HepG2 (cell line): ENCODE results near the gene FOXD2. TPM values are rescaled to one million over a fixed set of nuclear protein-coding genes. Genes with fewer than 3 reads are reported as not detected.

Experiments
- CERS6 ChIP-seq: sonication (generic); formaldehyde crosslinking; IDR thresholded peaks from 2 replicates; pipeline ENCODE4 v1.5.0; 2020; ENCODE audit warnings: missing genetic modification reagents
- CSRNP2 ChIP-seq: sonication (generic); formaldehyde crosslinking; conservative IDR thresholded peaks from 2 replicates; pipeline ENCODE4 v1.8.0; 2022; ENCODE audit warnings: low read depth, missing genetic modification reagents
- CTCF ChIP-seq: sonication (generic); formaldehyde crosslinking; IDR thresholded peaks from 2 replicates; pipeline ENCODE4 v1.5.0; 2020; ENCODE audit warnings: mild to moderate bottlenecking, missing genetic modification reagents, moderate library complexity
- HIVEP1 ChIP-seq: sonication (generic); formaldehyde crosslinking; IDR thresholded peaks from 2 replicates; pipeline ENCODE4 v1.4.0; 2020; ENCODE audit warnings: mild to moderate bottlenecking, missing genetic modification reagents
- HOXA7 ChIP-seq: sonication (generic); formaldehyde crosslinking; IDR thresholded peaks from 2 replicates; pipeline ENCODE4 v1.8.1; 2022; ENCODE audit warnings: mild to moderate bottlenecking, missing genetic modification reagents, moderate library complexity
- SP1 ChIP-seq, 2 experiments: fragments of 450-650 bp in 1 of 2; sonication (generic) in 1 of 2; formaldehyde crosslinking in 1 of 2; IDR thresholded peaks; 2 replicates each; pipeline versions ENCODE4 v1.4.0 to v1.6.1; 2016 to 2020; ENCODE audit warnings: missing genetic modification reagents in 1 of 2
- TAF1 ChIP-seq: sonication (generic); formaldehyde crosslinking; IDR thresholded peaks from 2 replicates; pipeline ENCODE4 v1.4.0; 2020; ENCODE audit warnings: missing genetic modification reagents
- TEAD3 ChIP-seq: optimal IDR thresholded peaks from 2 replicates; pipeline ENCODE3; 2016; ENCODE audit warnings: borderline replicate concordance
- XRCC5 ChIP-seq: fragments of 200-400 bp; formaldehyde crosslinking; optimal IDR thresholded peaks from 2 replicates; pipeline ENCODE3; 2017; ENCODE audit warnings: mild to moderate bottlenecking, low read length
- ZBTB26 ChIP-seq: IDR thresholded peaks from 2 replicates; pipeline ENCODE4 v1.6.1; 2016; ENCODE audit warnings: missing compliant biosample characterization, missing genetic modification reagents, borderline replicate concordance
- ZNF232 ChIP-seq: sonication (generic); formaldehyde crosslinking; IDR thresholded peaks from 2 replicates; pipeline ENCODE4 v1.4.0; 2020; ENCODE audit warnings: missing genetic modification reagents, borderline replicate concordance
- ZNF354B ChIP-seq: sonication (generic); formaldehyde crosslinking; IDR thresholded peaks from 2 replicates; pipeline ENCODE4 v1.8.0; 2022; ENCODE audit warnings: mild to moderate bottlenecking, missing genetic modification reagents
- ZNF441 ChIP-seq: sonication (generic); formaldehyde crosslinking; IDR thresholded peaks from 2 replicates; pipeline ENCODE4 v1.7.0; 2021; ENCODE audit warnings: missing genetic modification reagents, borderline replicate concordance
- ZNF468 ChIP-seq: sonication (generic); formaldehyde crosslinking; IDR thresholded peaks from 2 replicates; pipeline ENCODE4 v1.8.0; 2022; ENCODE audit warnings: mild to moderate bottlenecking, moderate library complexity, missing genetic modification reagents
- ZNF775 ChIP-seq: sonication (generic); formaldehyde crosslinking; IDR thresholded peaks from 2 replicates; pipeline ENCODE4 v1.4.0; 2020; ENCODE audit warnings: missing genetic modification reagents, mild to moderate bottlenecking, moderate library complexity, borderline replicate concordance
- polyA plus RNA-seq, 8 experiments: library from polyadenylated mRNA; depleted of rRNA in 3 of 8; stranded (reverse) in 7 of 8; unstranded in 1 of 8; fragments of >200 nt; fragmentation: Illumina TruSeq in 4 of 8; extraction: Trizol in 4 of 8; gene quantifications; 2 replicates each; pipeline versions ENCODE4 v1.2.1 to v1.2.3, GENCODE V29; 2011 to 2016; ENCODE audit warnings: low read depth in 4 of 8, missing spikeins in 1 of 8, mixed read lengths in 1 of 8; ENCODE audit not compliant: insufficient read depth in 1 of 8
- total RNA-seq, 5 experiments: library from RNA; depleted of rRNA; stranded (reverse); fragments of >200 nt; fragmentation: Illumina TruSeq; extraction: Trizol; gene quantifications; 2 replicates each; pipeline ENCODE4 v1.2.3, GENCODE V29; 2016; ENCODE audit warnings: low read depth in 1 of 5
- TF ChIP-seq, protein P1 (sequence below): sonication (generic); formaldehyde crosslinking; IDR thresholded peaks from 2 replicates; pipeline ENCODE4 v1.5.1; 2020; ENCODE audit warnings: missing genetic modification reagents, mild to moderate bottlenecking, borderline replicate concordance
- TF ChIP-seq, protein P2 (sequence below): fragments of 450-650 bp; IDR thresholded peaks from 2 replicates; pipeline ENCODE4 v1.6.1; 2016

FOXD2 gene
- total and polyA plus RNA-seq, 2 of the 13 experiments (the other 11 are each of a cell fraction or from before 2014, with no cell fraction given): 0.01 to 0.09 TPM

DNA sequence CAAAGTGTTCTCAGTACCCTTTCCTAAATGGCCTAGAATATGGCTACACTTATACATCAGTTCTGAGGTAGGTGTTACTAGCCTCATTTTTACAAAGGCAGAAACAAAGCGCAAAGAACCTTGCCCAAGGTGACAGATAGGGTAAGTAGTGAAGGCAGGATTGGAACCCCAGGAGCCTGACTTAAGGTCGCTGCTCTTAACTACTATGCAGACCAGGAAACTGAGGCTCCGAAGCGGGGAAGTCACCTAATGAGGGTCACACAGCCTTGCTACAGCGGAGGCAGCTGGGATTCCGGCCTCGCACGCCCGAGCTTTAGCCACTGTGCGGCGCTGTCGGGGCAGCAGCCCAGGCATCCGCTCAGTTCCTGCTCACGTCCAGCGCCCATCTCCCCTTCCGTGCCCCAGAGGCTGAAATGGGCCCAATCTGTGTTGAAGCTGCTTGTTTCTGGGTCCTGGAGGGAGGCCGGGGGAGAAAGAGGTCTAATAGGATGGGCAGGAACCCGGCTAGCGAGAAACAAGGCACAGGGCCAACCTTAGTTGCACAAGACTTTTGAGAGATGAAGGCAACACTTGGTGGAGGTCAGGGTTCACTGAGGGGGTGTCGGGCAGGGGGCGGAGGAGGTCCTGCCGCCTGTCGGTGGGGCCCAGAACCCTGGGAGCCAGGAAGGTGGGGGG is 1.4 kb upstream of the FOXD2 start (continued):
- TF ChIP-seq, protein P1, sequence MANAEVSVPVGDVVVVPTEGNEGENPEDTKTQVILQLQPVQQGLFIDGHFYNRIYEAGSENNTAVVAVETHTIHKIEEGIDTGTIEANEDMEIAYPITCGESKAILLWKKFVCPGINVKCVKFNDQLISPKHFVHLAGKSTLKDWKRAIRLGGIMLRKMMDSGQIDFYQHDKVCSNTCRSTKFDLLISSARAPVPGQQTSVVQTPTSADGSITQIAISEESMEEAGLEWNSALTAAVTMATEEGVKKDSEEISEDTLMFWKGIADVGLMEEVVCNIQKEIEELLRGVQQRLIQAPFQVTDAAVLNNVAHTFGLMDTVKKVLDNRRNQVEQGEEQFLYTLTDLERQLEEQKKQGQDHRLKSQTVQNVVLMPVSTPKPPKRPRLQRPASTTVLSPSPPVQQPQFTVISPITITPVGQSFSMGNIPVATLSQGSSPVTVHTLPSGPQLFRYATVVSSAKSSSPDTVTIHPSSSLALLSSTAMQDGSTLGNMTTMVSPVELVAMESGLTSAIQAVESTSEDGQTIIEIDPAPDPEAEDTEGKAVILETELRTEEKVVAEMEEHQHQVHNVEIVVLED (CRISPR knock-in tag): peak; percentile 35; the same call in 1 of the 2 replicates
- TF ChIP-seq HOXA7 (no peak), HIVEP1 (0 out of 2 replicates have a peak, but pooled peaks have one; percentile 47), XRCC5 (peak; percentile 93), ZNF441 (CRISPR knock-in tag) (peak; percentile 19; the same call in 1 of the 2 replicates), ZNF232 (CRISPR knock-in tag) (no peak), TAF1 (CRISPR knock-in tag) (0 out of 2 replicates have a peak, but pooled peaks have one; percentile 28), SP1 (IDR thresholded peaks at IDR 0.05) (no peak), SP1 (CRISPR knock-in tag; IDR thresholded peaks at IDR 0.05) (no peak), ZNF468 (CRISPR knock-in tag) (no peak), TEAD3 (peak; percentile 48), CSRNP2 (CRISPR knock-in tag) (no peak), ZBTB26 (CRISPR knock-in tag) (no peak), CERS6 (CRISPR knock-in tag) (no peak), CTCF (CRISPR knock-in tag) (peak; percentile 96), ZNF775 (no peak), ZNF354B (CRISPR knock-in tag) (0 out of 2 replicates have a peak, but pooled peaks have one; percentile 70)
- TF ChIP-seq, protein P2, sequence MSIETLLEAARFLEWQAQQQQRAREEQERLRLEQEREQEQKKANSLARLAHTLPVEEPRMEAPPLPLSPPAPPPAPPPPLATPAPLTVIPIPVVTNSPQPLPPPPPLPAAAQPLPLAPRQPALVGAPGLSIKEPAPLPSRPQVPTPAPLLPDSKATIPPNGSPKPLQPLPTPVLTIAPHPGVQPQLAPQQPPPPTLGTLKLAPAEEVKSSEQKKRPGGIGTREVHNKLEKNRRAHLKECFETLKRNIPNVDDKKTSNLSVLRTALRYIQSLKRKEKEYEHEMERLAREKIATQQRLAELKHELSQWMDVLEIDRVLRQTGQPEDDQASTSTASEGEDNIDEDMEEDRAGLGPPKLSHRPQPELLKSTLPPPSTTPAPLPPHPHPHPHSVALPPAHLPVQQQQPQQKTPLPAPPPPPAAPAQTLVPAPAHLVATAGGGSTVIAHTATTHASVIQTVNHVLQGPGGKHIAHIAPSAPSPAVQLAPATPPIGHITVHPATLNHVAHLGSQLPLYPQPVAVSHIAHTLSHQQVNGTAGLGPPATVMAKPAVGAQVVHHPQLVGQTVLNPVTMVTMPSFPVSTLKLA: no peak
